GM23338 (cell line): ENCODE results near the gene SMAP2. TPM values are rescaled to one million over a fixed set of nuclear protein-coding genes. Genes with fewer than 3 reads are reported as not detected.

ENCODE experiments used
- ATAC-seq: fragments of 200-7000 bp; cut with Tn5 transposase; 3 replicates; pipeline ENCODE4 v1.9.1; 2020
- DNase-seq: peaks from one replicate; pipeline ENCODE4 v3.0.0-alpha.2; 2015; ENCODE audit warnings: low spot score
- H2AFZ ChIP-seq: fragments of 200-600 bp; sonication (generic); 2 replicates; pipeline ENCODE4 v1.8.0; 2016; ENCODE audit warnings: antibody characterized with exemption, mild to moderate bottlenecking, moderate library complexity
- H3F3A ChIP-seq: fragments of 200-600 bp; sonication (generic); replicated peaks from 2 replicates; pipeline ENCODE4 v1.8.0; 2017; ENCODE audit warnings: antibody characterized with exemption, mixed run types, low read depth
- H3K27ac ChIP-seq: fragments of 200-600 bp; sonication (generic); 2 replicates; pipeline ENCODE4 v1.6.1; 2016; ENCODE audit warnings: low read depth
- H3K27me3 ChIP-seq: fragments of 200-600 bp; sonication (generic); 2 replicates; pipeline ENCODE4 v1.8.0; 2016; ENCODE audit warnings: mild to moderate bottlenecking, mixed run types, moderate library complexity; ENCODE audit not compliant: insufficient read depth
- H3K36me3 ChIP-seq: fragments of 200-600 bp; sonication (generic); 2 replicates; pipeline ENCODE4 v1.8.0; 2016; ENCODE audit warnings: mild to moderate bottlenecking; ENCODE audit not compliant: insufficient read depth
- H3K4me1 ChIP-seq: fragments of 200-600 bp; sonication (generic); 2 replicates; pipeline ENCODE4 v1.8.0; 2016; ENCODE audit warnings: mild to moderate bottlenecking, moderate library complexity; ENCODE audit not compliant: insufficient read depth
- H3K4me2 ChIP-seq: fragments of 200-600 bp; sonication (generic); 2 replicates; pipeline ENCODE4 v1.7.1; 2017; ENCODE audit warnings: mixed run types
- H3K4me3 ChIP-seq: fragments of 200-600 bp; sonication (generic); 2 replicates; pipeline ENCODE4 v1.6.1; 2016; ENCODE audit warnings: mixed run types
- H3K79me2 ChIP-seq: fragments of 200-600 bp; sonication (generic); replicated peaks from 2 replicates; pipeline ENCODE4 v1.8.0; 2017; ENCODE audit warnings: mild to moderate bottlenecking; ENCODE audit not compliant: insufficient read depth
- H3K9me2 ChIP-seq: fragments of 200-600 bp; sonication (generic); 2 replicates; pipeline ENCODE4 v1.8.0; 2017; ENCODE audit not compliant: insufficient read depth
- H4K20me1 ChIP-seq: fragments of 200-600 bp; sonication (generic); replicated peaks from 2 replicates; pipeline ENCODE4 v1.8.0; 2017; ENCODE audit warnings: mild to moderate bottlenecking; ENCODE audit not compliant: insufficient read depth
- H3K27ac Mint-ChIP-seq: 2 replicates; pipeline ENCODE4 v1.8.0; 2020; ENCODE audit warnings: inconsistent platforms, mild to moderate bottlenecking, moderate library complexity, mixed read lengths
- H3K27me3 Mint-ChIP-seq: 3 replicates; pipeline ENCODE4 v1.8.0; 2022; ENCODE audit warnings: low read depth, mild to moderate bottlenecking, moderate library complexity, mixed read lengths, inconsistent platforms; ENCODE audit not compliant: insufficient read depth, poor library complexity
- H3K36me3 Mint-ChIP-seq: 3 replicates; pipeline ENCODE4 v1.8.0; 2021; ENCODE audit warnings: low read depth, mild to moderate bottlenecking, inconsistent platforms, moderate library complexity, mixed read lengths
- H3K4me1 Mint-ChIP-seq: 3 replicates; pipeline ENCODE4 v1.8.0; 2020; ENCODE audit warnings: mild to moderate bottlenecking, inconsistent platforms, mixed read lengths
- H3K4me3 Mint-ChIP-seq: 3 replicates; pipeline ENCODE4 v1.8.0; 2021; ENCODE audit warnings: moderate library complexity, mild to moderate bottlenecking, inconsistent platforms, mixed read lengths
- H3K9me3 Mint-ChIP-seq: 3 replicates; pipeline ENCODE4 v1.8.0; 2020; ENCODE audit warnings: moderate library complexity, mild to moderate bottlenecking, inconsistent platforms, mixed read lengths
- CREB1 ChIP-seq: fragments of 250-450 bp; sonication (Bioruptor Pico); IDR thresholded peaks from 2 replicates; pipeline ENCODE4 v1.5.0; 2020; ENCODE audit warnings: low read depth, mild to moderate bottlenecking, moderate library complexity
- CTCF ChIP-seq, 2 experiments: fragments of 200-600 bp in 1 of 2; sonication (generic) in 1 of 2; conservative IDR thresholded peaks; 2 replicates each; pipeline versions ENCODE4 v1.5.1 to v1.6.1; 2016 to 2017; ENCODE audit warnings: antibody characterized with exemption in 2 of 2, low read depth in 2 of 2, mild to moderate bottlenecking in 2 of 2, moderate library complexity in 1 of 2
- ETS1 ChIP-seq: IDR thresholded peaks from 2 replicates; pipeline ENCODE4 v1.6.1; 2016; ENCODE audit warnings: antibody characterized with exemption
- EZH2phosphoT487 ChIP-seq: fragments of 200-600 bp; sonication (generic); IDR thresholded peaks from one replicate; pipeline ENCODE4 v1.8.1; 2018; ENCODE audit warnings: antibody characterized with exemption; ENCODE audit not compliant: unreplicated experiment
- NANOG ChIP-seq: IDR thresholded peaks from 2 replicates; pipeline ENCODE4 v1.6.1; 2016; ENCODE audit warnings: antibody characterized with exemption, borderline replicate concordance
- POLR2AphosphoS5 ChIP-seq: IDR thresholded peaks from 2 replicates; pipeline ENCODE4 v1.6.1; 2016; ENCODE audit warnings: antibody characterized with exemption, low read depth
- REST ChIP-seq: IDR thresholded peaks from one replicate; pipeline ENCODE4 v1.6.1; 2018; ENCODE audit warnings: antibody characterized with exemption; ENCODE audit not compliant: unreplicated experiment
- STAT1 ChIP-seq: IDR thresholded peaks from one replicate; pipeline ENCODE4 v1.6.1; 2016; ENCODE audit warnings: antibody characterized with exemption; ENCODE audit not compliant: unreplicated experiment
- ZNF114 ChIP-seq: fragments of 250-450 bp; sonication (Bioruptor Pico); IDR thresholded peaks from 2 replicates; pipeline ENCODE4 v1.5.0; 2020; ENCODE audit warnings: mild to moderate bottlenecking, moderate library complexity
- ZNF462 ChIP-seq: fragments of 250-450 bp; sonication (Bioruptor Pico); IDR thresholded peaks from 2 replicates; pipeline ENCODE4 v1.5.0; 2020; ENCODE audit warnings: mild to moderate bottlenecking, moderate library complexity
- polyA plus RNA-seq: library from polyadenylated mRNA; unstranded; fragments of >200 nt; fragmentation: Nextera tagmentation; extraction: Ambion mirVana; gene quantifications from 2 replicates; pipeline ENCODE4 v1.2.1, GENCODE V29; 2016
- total RNA-seq: library from RNA; depleted of rRNA; stranded (reverse); fragments of >200 nt; shearing (Covaris generic); gene quantifications from 2 replicates; pipeline ENCODE4 v1.2.3, GENCODE V29; 2014

Gene SMAP2
- total and polyA plus RNA-seq, 2 experiments from 2014 or later, result 2.9 to 4.8 TPM

- H3K27ac Mint-ChIP-seq, result no peak overlapping the region
- Histone ChIP-seq H3K4me1 (no peaks in the 10 kb centered on the region), H2AFZ (no peak overlapping the region), H3K4me3 (no peak overlapping the region), H4K20me1 (no peaks in the 10 kb centered on the region), H3K9me2 (no peaks in the 10 kb centered on the region), H3K36me3 (no peaks in the 10 kb centered on the region), H3K79me2 (no peaks in the 10 kb centered on the region), H3K4me2 (no peak overlapping the region), H3K27ac (no peak overlapping the region), H3K27me3 (no peaks in the 10 kb centered on the region), H3F3A (no peaks in the 10 kb centered on the region)
- H3K9me3 Mint-ChIP-seq, result no peaks in the 10 kb centered on the region
- H3K27me3 Mint-ChIP-seq, result no peaks in the 10 kb centered on the region
- no peak overlapping the region for H3K4me3 Mint-ChIP-seq
- no peaks in the 10 kb centered on the region for H3K36me3 Mint-ChIP-seq
- DNase-seq, result no peak
- no peaks in the 10 kb centered on the region for H3K4me1 Mint-ChIP-seq
- no peak for TF ChIP-seq STAT1
- TF ChIP-seq CREB1 (CRISPR knock-in tag), result no peak
- TF ChIP-seq CTCF (conservative IDR thresholded peaks at IDR 0.05; ENCODE audit: low read depth in 2 of 2), result no peak
- TF ChIP-seq EZH2phosphoT487, result no peak
- TF ChIP-seq NANOG, result no peak
- no peak for TF ChIP-seq REST
- TF ChIP-seq ETS1, result no peak
- TF ChIP-seq ZNF462 (CRISPR knock-in tag), result no peak
- TF ChIP-seq POLR2AphosphoS5, result no peak
- TF ChIP-seq ZNF114, result no peak
- no peak for ATAC-seq
These were observed 28.1 kb downstream of the SMAP2 start for GRCh38 chr1:40401473-40402201.
